Fibroblast of villous mesenchyme (primary cell): ENCODE results near the gene ACOT11. TPM values are rescaled to one million over a fixed set of nuclear protein-coding genes. Genes with fewer than 3 reads are reported as not detected.

Source experiments
- DNase-seq: peaks from one replicate; pipeline ENCODE4 v3.0.0-alpha.2; 2010; ENCODE audit warnings: low read depth
- H3K4me3 ChIP-seq: 2 replicates; pipeline ENCODE4 v1.5.1; 2011; ENCODE audit warnings: low read depth, mild to moderate bottlenecking, low read length
- total RNA-seq: library from RNA; depleted of rRNA; stranded (reverse); fragments of >200 nt; gene quantifications from 2 replicates; pipeline ENCODE4 v1.2.3, GENCODE V29; 2012
- TF ChIP-seq, protein P1 (sequence below): IDR thresholded peaks from 2 replicates; pipeline ENCODE4 v1.5.1; 2012; ENCODE audit warnings: low read depth, mild to moderate bottlenecking, low read length; ENCODE audit not compliant: insufficient read depth

Gene ACOT11
- total RNA-seq, 1 donor: 2.2 TPM

DNA sequence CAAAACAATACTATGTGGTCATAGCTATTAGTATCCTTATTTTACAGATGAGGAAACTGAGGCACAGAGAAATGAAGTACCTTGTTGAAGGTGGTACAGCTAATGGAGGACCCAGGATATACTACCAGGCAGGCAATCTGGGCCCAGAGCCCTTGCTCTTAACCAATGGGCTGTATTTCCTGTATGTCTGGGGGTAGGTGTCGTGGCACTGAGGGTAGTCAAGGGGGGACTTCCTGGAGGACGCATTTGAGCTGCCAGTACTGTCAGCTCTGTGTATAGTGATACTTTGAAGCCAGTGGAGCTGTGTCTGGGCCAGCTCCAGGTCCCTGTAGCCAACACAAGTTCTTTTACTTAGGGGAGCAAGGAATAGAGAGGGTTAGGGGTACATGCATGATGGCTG, 40.3 kb downstream of the ACOT11 start:
- TF ChIP-seq, protein P1, sequence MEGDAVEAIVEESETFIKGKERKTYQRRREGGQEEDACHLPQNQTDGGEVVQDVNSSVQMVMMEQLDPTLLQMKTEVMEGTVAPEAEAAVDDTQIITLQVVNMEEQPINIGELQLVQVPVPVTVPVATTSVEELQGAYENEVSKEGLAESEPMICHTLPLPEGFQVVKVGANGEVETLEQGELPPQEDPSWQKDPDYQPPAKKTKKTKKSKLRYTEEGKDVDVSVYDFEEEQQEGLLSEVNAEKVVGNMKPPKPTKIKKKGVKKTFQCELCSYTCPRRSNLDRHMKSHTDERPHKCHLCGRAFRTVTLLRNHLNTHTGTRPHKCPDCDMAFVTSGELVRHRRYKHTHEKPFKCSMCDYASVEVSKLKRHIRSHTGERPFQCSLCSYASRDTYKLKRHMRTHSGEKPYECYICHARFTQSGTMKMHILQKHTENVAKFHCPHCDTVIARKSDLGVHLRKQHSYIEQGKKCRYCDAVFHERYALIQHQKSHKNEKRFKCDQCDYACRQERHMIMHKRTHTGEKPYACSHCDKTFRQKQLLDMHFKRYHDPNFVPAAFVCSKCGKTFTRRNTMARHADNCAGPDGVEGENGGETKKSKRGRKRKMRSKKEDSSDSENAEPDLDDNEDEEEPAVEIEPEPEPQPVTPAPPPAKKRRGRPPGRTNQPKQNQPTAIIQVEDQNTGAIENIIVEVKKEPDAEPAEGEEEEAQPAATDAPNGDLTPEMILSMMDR: no peak
- no peak for DNase-seq
- no peak overlapping the region for H3K4me3 ChIP-seq

DNA sequence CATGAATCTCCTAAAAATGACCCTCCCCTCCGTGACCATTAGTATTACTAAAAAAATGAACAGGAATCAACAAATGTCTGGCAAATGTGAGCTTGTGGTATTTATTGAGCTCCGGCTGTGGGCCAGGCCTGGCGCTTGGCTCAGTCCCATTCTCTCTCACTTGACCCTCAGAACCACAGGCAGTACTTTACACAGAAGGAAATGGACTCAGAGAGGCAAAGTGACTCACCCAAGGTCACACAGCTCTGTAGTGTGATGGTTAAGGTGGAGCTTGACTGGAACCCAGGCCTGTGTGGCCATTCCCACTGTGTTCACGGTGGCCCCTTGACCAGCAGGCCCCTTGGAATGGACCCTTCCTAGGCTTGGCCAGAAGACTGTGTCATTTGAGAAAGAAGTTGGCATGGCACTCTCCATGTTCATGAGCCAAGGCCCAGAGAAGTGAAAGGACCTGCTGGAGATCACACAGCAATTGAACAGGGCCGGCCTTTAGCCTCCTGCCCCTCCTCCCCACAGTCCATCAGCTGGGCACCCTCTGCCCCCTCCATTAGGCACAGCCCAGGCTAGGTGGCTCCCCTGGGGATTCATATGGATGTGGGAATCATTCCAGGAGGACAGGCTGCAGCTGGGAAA, 43.2 kb downstream of the ACOT11 start:
- H3K4me3 ChIP-seq: no peak overlapping the region
- no peak for DNase-seq
- TF ChIP-seq, protein P1: no peak

DNA sequence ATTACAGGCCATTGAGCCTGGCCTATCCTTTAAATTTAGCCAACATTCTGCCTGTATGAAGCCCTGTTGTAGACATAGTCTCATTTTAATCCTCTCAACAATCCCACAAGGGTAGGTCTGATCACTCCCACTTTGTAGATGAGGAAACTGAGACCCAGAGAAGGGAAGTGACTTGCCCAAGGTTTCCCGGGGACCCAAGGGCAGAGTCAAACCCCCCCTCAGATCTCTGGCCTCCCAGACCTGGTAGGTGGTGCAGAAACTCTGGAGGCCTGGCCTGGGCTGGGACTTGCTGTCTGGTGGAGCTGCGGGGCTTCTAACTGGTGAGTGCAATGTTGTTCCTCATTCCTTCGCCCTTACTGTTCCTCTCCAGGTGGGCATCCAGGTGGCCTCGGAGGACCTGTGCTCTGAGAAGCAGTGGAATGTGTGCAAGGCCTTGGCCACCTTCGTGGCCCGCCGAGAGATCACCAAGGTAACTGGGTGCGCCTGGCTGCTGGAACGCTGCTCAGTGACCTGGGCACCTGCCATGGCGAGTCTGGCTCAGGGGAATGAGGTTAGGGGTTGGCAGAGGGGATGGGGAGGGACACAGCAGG, 45.6 kb downstream of the ACOT11 start:
- DNase-seq: no peak
- TF ChIP-seq, protein P1: no peak
- H3K4me3 ChIP-seq: no peak overlapping the region

DNA sequence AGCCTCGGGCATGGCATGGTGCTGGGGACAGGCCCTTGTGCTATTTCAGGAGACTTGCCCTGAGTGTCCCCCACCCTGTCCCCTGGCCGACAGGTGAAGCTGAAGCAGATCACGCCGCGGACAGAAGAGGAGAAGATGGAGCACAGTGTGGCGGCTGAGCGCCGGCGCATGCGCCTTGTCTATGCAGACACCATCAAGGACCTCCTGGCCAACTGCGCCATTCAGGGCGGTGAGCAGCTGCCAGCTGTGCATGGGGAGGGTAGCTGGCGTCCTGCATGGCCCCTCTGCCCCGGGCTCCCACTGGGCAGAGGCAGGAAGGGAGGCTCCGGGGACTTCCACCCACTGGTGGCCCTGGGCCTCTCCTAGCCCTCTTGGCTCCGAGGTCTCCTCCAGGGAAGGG, 46.4 kb downstream of the ACOT11 start:
- no peak overlapping the region for H3K4me3 ChIP-seq
- DNase-seq: no peak
- TF ChIP-seq, protein P1: no peak

DNA sequence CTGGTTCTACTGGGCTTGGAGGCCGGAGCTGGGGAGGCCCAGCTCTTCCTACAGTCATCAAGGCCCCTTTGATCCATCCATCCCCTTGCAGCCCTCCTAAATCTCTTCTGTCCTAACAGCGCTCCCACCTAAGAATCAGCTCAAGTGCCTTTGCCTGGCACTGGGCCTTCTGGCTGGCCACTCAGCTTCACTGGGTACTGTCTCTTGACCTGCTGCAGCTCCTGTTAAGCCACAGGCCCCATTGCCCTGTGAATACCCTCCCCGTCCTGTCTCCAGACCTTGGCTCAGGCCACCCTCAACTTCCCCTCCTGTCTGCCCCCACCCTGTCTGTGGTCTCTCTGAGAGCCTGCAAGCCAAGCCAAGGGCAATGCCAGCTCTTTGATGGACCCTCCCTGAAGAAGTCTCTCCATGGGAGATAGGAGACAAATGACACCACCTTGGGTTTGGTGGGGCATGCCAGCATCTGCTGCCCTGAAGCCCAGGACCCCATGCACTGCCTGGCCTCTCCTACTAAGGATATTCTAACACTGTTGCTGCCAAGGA, 48.0 kb downstream of the ACOT11 start:
- no peak overlapping the region for H3K4me3 ChIP-seq
- no peak for DNase-seq
- TF ChIP-seq, protein P1: no peak

DNA sequence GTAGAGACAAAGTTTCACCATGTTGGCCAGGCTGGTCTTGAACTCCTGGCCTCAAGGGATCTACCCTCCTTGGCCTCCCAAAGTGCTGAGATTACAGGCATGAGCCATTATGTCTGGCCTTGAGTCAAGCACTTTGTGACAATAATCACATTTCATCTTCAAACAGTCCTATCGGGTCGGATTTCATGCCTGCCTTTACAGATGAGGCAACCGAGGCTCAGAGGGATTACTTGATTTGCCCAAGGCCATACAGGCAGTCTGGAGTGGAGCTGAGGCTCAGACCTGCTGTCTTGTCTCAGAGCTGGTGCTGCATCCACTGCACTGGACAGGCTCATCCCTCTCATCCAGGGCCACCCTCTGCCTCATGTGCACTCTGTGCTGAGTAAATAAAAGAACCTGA, 48.7 kb downstream of the ACOT11 start:
- no peak for DNase-seq
- TF ChIP-seq, protein P1: no peak
- no peak overlapping the region for H3K4me3 ChIP-seq
